NAMALWA (cell line): ENCODE data around the gene MARK3.
"Not testable (repeated sequence)": the region's sequence is repeated elsewhere in the genome, so short reads cannot be mapped to it uniquely, and the experiment has no call there.

Experiments
- DNase-seq: peaks from one replicate; pipeline ENCODE4 v3.0.0-alpha.2; 2015; ENCODE audit warnings: low spot score

The MARK3 gene

GRCh38 chr14:103491691-103492090 lies 106.5 kb downstream of the MARK3 start:
- DNase-seq: no peak

GRCh38 chr14:103492156-103492925 lies 107.1 kb downstream of the MARK3 start:
- DNase-seq: no peak

- no peak for DNase-seq
These were observed 110.6 kb downstream of the MARK3 start for GRCh38 chr14:103495854-103496253.

DNA sequence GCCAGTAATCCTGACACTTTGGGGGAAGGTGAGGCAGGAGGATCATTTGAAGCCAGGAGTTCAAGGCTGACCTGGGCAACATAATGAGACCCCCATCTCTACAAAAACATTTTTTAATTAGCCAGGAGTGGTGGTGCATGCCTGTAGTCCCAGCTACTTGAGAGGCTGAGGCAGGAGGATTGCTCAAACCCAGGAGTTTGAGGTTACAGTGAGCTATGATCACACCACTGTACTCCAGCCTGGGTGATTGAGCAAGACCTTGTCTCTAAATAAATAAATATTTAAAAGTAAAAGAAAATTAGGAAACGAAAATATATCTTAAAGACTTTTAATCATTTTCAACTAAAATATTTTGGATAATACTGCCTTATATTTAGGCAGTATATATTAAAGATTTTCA lies 111.6 kb downstream of the MARK3 start:
- DNase-seq: no peak

GRCh38 chr14:103499709-103500108 lies 114.5 kb downstream of the MARK3 start:
- no peak for DNase-seq

DNA sequence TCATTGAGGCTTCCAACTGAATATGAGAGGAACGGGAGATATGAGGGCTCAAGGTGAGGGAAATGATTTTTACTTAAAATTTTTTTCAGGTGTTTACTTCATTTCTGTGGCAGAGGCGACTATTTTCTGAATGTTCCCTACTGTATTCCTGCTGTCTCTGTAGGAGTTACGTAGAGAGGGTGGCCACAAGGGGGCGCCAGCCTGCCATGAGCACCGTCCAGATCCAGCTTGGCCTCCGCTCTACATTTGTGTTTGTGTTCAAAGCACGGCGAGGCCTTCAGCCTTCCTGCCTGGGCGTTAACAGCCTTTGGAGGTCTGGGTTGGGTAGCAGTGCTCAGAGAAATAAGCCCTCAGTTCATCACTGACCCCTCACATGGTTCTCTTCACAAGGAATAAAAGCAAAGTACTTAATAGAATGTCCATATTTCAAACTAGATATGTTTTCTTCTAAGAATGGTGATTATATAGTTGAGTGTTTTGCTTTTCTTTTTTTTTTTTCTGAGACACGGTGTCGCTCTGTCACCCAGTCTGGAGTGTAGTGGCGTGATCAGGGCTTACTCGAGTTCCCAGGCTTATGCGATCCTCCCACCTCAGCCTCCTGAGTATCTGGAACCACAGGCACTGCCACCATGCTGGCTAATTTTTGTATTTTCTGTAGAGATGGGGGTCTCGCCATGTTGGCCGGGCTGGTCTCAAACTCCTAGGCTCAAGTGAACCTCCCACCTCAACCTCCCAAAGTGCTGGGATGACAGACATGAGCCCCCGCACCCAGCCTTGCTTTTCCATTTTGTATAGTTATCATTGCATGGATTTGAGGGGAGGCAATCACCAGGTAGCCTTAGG lies 115.2 kb downstream of the MARK3 start:
- DNase-seq: peak; percentile 76

GRCh38 chr14:103501041-103501870 lies 116.0 kb downstream of the MARK3 start:
- no peak for DNase-seq

GRCh38 chr14:103501921-103502669 lies 116.9 kb downstream of the MARK3 start:
- DNase-seq: no peak

- no peak for DNase-seq
These were observed 117.7 kb downstream of the MARK3 start for GRCh38 chr14:103502877-103503276.

- no peak for DNase-seq
These were observed 118.1 kb downstream of the MARK3 start for GRCh38 chr14:103503296-103503695.

GRCh38 chr14:103504991-103505565 lies 119.9 kb downstream of the MARK3 start:
- no peak for DNase-seq

GRCh38 chr14:103507751-103508150 lies 122.5 kb downstream of the MARK3 start:
- no peak for DNase-seq

DNA sequence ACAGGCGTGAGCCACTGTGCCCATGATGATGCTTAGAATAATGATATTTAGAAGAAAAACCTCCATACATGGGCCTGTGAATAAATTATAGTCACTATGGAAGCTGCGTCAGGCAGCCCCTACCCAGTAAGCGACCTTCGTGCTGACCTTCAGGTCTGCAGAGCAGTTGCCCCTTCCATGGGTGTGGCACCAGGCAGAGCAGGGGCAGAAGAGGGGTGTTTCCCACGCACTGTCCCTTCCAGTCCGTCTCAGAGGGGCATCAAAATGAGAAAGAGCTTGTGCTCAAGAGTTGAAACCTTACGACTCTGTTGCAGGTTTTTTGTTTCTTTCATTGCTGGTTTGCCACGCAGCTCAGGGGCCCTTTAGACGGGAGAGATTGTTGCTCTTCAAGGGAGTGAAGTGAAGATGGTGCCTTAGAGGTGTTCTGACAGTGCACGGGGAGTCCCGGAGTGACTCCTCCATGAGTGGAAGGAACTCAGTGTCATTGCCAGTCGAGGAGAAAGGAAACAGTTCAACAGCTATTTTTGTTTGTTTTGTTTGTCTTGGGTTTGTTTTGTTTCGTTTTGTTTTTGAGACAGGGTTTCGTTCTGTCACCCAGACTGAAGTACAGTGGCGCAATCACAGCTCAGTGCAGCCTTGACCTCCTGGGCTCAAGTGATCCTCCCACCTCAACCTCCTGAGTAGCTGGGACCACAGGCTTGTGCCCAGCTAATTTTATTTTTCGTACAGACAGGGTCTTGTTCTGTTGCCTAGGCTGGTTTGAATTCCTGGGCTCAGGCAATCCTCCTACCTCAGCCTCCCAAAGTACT lies 123.5 kb downstream of the MARK3 start:
- DNase-seq: no peak

DNA sequence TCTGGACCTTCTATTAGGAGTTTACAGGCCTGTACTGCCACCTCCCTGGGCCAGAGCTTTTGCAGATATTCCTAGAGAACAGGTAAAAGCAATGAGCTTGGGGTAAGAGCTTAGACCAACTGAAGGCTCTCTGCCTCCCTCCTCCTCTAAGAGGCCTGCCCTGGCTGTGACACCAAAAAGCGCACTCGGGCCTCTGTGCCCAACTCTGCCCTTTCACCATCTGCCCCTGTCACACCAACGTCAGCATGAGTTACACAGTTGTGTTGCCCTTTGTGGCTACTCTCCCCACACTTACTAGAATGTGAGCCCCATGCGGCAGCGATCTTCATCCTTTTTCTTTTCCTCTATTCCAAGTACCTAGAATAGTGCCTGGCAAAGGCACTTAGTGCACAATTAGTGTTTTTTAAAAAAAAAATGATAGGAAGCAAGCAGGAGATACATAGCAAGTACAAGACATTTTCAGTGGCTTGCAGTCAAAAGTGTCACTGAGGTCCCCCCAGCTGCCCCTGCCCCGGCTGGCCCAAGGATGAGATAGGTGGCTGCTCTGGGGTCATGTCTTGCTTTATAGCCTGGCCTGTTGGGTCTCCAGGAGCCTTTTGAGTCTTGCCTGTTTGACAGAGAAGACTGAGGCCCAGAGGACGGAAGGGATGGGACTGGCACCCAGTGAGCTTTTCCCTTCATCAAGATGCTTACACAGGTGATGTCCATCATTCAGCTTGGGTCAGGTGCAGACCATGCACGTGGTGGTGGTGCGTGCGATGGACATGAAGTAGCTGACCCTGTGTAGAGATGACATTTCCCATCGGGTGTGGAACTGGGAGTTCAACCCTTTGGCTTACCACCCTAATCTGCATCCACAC lies 124.9 kb downstream of the MARK3 start:
- no peak for DNase-seq

GRCh38 chr14:103510724-103511693 lies 125.8 kb downstream of the MARK3 start:
- no peak for DNase-seq

GRCh38 chr14:103512180-103512579 lies 127.0 kb downstream of the MARK3 start:
- DNase-seq: not testable (repeated sequence)

DNA sequence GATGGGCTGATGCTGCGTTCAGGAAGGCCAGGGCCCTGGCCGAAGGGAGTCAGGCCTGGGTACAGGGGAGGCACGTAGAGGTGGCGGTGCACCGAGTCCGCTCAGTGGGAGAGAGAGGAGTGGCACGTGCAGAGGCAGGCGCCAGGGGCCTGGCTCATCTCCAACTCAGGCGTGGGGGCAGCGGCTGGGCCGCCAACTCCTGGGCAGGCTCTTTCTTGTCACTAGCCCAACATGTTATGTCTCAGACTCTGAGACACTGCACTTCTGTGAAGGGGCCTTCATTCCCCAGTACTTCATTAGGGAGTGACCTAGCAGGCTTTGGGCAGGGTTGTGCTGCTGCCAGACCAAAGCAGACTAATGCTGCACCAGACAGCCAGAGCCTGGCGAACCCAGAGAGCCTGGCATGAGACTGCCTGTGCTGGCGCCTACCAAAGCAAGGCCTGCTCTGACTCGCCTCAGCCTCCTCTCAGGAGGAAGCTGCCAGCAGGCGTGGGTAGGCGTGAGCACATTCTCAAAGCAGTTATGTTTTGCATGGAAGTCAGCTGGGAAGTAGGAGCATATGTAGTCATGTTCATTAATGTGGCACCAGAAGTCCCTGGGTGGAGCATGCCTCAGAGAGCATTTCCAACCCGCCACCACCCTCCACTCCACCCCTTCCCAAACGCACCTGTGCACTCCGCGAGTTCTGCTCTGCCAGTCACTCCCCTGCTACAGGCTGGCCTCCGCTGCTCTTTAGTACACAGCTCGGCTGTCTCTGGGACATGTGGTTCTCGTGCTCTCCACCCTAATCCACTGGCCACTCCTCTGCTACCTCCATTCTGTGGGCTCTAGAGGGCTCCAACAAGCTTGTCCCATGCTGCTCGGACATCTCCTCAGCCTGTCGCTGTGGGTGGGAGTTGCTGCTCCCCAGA lies 127.7 kb downstream of the MARK3 start:
- DNase-seq: no peak
